Fibroblast of pulmonary artery (primary cell): ENCODE results near the gene P2RY6.

Source experiments
- DNase-seq: peaks from one replicate; pipeline ENCODE4 v3.0.0-alpha.2; 2010; ENCODE audit warnings: low read depth
- H3K4me3 ChIP-seq: replicated peaks from 2 replicates; pipeline ENCODE4 v1.5.1; 2011; ENCODE audit warnings: low read depth, mild to moderate bottlenecking, control low read depth, low read length, moderate library complexity
- TF ChIP-seq, protein P1 (sequence below): IDR thresholded peaks from 2 replicates; pipeline ENCODE4 v1.5.1; 2011; ENCODE audit warnings: mild to moderate bottlenecking, control low read depth, low read length, inconsistent platforms; ENCODE audit errors: missing control alignments

The P2RY6 gene

DNA sequence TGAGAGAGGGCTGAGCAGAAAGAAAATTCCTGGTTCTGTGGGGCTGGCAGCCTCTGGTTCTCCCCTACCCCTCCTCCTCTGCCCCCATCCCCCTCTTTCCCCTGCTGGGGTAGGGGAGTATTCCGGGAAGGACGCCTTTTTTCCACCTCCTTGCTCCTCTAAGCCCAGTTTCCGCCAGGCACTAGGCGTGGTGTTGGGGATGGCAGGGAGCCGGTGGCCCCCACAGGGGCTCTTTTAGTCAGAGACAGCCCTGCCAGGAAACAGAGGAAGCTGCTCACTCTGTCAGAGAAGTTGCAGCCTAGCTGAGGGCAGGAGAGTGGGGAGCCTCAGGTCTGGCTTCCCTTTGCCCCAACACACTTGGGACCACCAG lies 20.4 kb downstream of the P2RY6 start:
- peak; percentile 34 for DNase-seq
- TF ChIP-seq, protein P1, sequence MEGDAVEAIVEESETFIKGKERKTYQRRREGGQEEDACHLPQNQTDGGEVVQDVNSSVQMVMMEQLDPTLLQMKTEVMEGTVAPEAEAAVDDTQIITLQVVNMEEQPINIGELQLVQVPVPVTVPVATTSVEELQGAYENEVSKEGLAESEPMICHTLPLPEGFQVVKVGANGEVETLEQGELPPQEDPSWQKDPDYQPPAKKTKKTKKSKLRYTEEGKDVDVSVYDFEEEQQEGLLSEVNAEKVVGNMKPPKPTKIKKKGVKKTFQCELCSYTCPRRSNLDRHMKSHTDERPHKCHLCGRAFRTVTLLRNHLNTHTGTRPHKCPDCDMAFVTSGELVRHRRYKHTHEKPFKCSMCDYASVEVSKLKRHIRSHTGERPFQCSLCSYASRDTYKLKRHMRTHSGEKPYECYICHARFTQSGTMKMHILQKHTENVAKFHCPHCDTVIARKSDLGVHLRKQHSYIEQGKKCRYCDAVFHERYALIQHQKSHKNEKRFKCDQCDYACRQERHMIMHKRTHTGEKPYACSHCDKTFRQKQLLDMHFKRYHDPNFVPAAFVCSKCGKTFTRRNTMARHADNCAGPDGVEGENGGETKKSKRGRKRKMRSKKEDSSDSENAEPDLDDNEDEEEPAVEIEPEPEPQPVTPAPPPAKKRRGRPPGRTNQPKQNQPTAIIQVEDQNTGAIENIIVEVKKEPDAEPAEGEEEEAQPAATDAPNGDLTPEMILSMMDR = no peak

DNA sequence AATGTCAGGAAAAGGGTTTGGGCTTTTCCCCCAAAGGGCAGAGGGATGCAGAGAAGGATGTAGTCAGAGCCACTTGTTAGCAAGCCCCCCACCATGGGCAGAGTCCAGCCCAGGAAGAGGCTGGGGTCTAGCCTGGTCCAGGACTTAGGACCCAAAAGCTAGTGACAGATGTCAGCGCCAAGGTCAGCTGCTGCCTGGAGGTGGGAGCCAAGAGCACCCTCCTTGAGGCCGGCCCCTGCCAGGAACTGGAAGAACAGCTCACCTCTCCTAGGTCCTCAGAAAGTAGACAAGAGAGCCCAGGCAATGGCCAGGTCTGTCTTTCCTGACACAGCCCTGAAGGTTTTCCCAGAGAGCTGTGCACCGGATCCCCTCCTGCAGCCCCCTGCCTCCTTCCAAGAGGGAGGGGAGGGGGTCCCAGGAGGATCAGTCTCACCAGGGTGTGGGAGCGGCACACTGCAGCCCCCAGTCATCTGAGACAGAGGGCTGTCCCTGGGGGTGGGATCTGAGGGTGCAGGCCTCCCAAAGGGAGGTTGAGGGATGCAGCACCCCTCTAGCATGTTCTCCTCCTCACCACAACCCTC lies 21.3 kb downstream of the P2RY6 start:
- TF ChIP-seq, protein P1 = no peak
- no peak for DNase-seq
- no peak overlapping the region for H3K4me3 ChIP-seq

More for the DNA sequence above, 20.4 kb downstream of the P2RY6 start:
- H3K4me3 ChIP-seq = no peak overlapping the region

DNA sequence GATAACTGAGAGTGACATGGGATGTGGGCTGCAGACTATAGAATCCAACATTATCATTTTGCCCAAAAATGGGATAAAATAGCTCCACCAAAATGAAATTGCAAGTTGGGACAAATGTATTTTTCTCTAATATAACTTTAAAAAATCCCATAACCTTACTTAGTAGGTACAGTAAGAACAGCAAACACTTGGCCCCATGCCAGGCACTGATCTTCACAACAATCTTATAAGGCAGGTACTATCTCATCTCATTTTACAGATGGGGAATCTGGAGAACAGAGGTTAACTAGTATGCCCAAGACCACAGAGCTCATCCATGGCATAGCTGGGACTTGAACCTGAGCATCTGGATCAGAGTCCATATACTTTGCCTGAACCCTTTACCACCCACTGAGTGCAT lies 22.5 kb downstream of the P2RY6 start:
- no peak overlapping the region for H3K4me3 ChIP-seq
- DNase-seq = no peak
- TF ChIP-seq, protein P1 = no peak

DNA sequence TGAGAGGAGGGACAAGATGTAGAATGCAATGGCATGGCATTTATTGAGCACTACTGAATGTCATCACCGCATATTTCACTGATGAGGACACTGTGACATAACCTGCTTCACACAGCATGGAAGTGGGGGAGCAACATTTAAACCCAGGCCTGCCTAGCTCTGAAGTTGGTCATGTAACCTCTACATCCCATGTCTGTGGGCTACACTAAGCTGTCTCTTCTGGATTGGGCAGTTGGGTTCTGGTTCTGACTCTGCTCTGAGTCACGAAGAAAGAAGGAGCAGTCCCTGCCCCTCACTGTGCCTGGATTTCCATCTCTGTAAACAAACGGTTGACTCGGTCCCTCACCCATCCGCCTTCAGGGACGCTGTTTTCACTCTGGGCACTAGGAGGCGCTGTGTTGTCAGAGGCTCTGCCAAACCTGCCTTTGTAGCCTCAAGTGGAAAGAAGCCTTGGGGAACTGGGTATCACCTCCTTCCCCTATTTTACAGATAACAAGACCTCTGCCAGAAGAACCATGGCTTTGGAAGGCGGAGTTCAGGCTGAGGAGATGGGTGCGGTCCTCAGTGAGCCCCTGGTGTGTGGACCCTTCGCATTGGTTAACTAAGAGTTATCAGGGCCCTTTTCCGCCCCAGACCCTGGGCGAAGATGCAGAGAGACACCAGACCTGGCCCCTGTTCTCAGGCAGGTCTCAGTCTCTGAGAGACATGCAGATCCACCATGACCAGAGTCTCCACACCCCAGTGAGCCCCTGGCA lies 23.3 kb downstream of the P2RY6 start:
- DNase-seq = peak; percentile 81
- H3K4me3 ChIP-seq = no peak overlapping the region
- TF ChIP-seq, protein P1 = peak; percentile 100

DNA sequence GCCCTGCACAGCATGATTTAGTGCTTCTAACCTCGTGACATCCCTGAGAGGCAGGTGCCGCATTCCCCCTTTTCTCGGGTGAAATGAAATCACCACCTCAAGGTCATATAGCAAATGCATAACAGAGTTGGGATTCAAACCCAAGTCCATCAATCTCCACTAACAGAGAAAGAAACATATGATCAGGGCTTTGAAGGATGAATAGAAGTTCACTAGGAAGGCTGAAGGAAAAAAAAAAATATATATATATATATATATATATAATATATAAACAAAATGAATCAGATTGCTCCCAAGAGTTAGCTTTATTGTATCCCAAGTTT lies 23.8 kb downstream of the P2RY6 start:
- TF ChIP-seq, protein P1 = no peak
- no peak overlapping the region for H3K4me3 ChIP-seq

DNA sequence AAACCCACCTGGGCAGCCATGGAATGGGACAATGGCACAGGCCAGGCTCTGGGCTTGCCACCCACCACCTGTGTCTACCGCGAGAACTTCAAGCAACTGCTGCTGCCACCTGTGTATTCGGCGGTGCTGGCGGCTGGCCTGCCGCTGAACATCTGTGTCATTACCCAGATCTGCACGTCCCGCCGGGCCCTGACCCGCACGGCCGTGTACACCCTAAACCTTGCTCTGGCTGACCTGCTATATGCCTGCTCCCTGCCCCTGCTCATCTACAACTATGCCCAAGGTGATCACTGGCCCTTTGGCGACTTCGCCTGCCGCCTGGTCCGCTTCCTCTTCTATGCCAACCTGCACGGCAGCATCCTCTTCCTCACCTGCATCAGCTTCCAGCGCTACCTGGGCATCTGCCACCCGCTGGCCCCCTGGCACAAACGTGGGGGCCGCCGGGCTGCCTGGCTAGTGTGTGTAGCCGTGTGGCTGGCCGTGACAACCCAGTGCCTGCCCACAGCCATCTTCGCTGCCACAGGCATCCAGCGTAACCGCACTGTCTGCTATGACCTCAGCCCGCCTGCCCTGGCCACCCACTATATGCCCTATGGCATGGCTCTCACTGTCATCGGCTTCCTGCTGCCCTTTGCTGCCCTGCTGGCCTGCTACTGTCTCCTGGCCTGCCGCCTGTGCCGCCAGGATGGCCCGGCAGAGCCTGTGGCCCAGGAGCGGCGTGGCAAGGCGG lies 24.5 kb downstream of the P2RY6 start:
- no peak overlapping the region for H3K4me3 ChIP-seq
- no peak for DNase-seq
- TF ChIP-seq, protein P1 = no peak

More for the DNA sequence above, 23.8 kb downstream of the P2RY6 start:
- DNase-seq = no peak
